ENCODE data around the gene CCDC136.
A peak's percentile ranks its signal among the peaks of the same experiment; 100 is the strongest.

Gene CCDC136

DNA sequence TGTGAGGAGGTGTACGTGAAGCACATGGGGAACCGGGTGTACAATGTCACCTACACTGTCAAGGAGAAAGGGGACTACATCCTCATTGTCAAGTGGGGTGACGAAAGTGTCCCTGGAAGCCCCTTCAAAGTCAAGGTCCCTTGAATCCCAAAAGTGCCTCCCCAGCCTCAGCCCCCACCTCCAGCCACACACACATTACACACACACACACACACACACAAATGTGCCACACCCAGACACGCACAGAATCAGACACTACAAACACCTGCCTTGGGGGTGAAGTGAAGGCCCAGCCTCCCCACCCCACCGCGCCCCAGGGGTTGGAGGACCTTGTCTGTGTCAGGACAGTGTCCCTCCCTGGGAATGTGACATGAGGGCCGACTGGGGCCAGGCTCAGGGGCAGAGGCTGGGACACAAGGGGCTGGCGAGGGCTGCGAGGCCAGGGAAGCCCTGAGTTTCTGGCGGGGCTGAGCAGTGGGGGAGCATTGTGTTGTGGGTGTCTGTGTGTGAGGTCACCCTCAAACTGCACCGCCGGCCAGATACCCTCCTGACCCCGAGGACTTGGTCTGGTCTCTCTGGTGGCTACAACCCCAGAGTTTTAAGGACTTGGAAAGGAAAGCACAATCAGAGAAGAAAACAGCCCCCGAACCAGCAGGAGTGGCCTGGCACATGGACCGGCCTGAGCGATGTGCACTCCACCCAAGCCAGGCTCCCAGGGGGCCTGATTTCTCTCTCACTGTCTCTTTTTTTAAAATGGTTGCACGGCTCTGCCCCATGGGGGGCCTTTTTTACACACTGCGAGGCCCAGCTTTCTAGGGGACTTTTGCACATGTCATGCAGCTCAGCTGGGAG, 66.8 kb downstream of the CCDC136 start:
- no peaks in the 10 kb centered on the region for H3K9me3 ChIP-seq (ENCODE audit: insufficient read depth, low read depth, low read length)
- H3K4ac ChIP-seq (ENCODE audit: low read depth, low read length) = no peak overlapping the region
- peaks cover 49 to 50% of the 10 kb centered on the region in 2 experiments for H3K36me3 ChIP-seq (ENCODE audit: control insufficient read depth in 1 of 2, insufficient read depth in 2 of 2, low read length in 2 of 2)
- H4K91ac ChIP-seq (ENCODE audit: low read depth, low read length) = no peak overlapping the region
- no peak overlapping the region for H3K4me2 ChIP-seq (ENCODE audit: low read length)
- H3K14ac ChIP-seq (ENCODE audit: low read length) = no peak overlapping the region
- no peak overlapping the region for H3K9ac ChIP-seq (ENCODE audit: low read length)
- no peak overlapping the region for H4K12ac ChIP-seq (ENCODE audit: low read depth, low read length)
- no peak overlapping the region for H2BK5ac ChIP-seq (ENCODE audit: low read depth, low read length, poor library complexity)
- H2BK120ac ChIP-seq (ENCODE audit: insufficient read depth, low read length, poor library complexity) = no peak overlapping the region
- peaks cover 8% of the 10 kb centered on the region for H3K79me1 ChIP-seq (ENCODE audit: low read length)
- H3K18ac ChIP-seq (ENCODE audit: low read length) = no peak overlapping the region
- peaks cover 4% of the 10 kb centered on the region for H3K79me2 ChIP-seq (ENCODE audit: control insufficient read depth, insufficient read depth, low read length, poor library complexity)
- WGBS (ENCODE audit: extremely low coverage, insufficient coverage, insufficient read length) = no CpG with 5 or more reads among the region's 18 CpGs
- no peak overlapping the region for H4K8ac ChIP-seq (ENCODE audit: low read depth, low read length)
- no peak overlapping the region for H2AK5ac ChIP-seq (ENCODE audit: low read length)
- peaks cover 2 to 3% of the 10 kb centered on the region in 2 experiments for H3K4me1 ChIP-seq (ENCODE audit: control insufficient read depth in 1 of 2, insufficient read depth in 2 of 2, low read length in 2 of 2)
- H2BK12ac ChIP-seq (ENCODE audit: low read length) = no peak overlapping the region
- H3K4me3 ChIP-seq (ENCODE audit: low read depth, low read length) = no peak overlapping the region
- H3K23ac ChIP-seq (ENCODE audit: low read length) = no peak overlapping the region
- DNase-seq = no peak
- no peak overlapping the region for H3K27ac ChIP-seq (ENCODE audit: low read depth, low read length)
- no peak overlapping the region for H2AFZ ChIP-seq (ENCODE audit: insufficient read depth, low read length, poor library complexity)
- no peaks in the 10 kb centered on the region for H3K27me3 ChIP-seq (ENCODE audit: insufficient read depth, low read length)

DNA sequence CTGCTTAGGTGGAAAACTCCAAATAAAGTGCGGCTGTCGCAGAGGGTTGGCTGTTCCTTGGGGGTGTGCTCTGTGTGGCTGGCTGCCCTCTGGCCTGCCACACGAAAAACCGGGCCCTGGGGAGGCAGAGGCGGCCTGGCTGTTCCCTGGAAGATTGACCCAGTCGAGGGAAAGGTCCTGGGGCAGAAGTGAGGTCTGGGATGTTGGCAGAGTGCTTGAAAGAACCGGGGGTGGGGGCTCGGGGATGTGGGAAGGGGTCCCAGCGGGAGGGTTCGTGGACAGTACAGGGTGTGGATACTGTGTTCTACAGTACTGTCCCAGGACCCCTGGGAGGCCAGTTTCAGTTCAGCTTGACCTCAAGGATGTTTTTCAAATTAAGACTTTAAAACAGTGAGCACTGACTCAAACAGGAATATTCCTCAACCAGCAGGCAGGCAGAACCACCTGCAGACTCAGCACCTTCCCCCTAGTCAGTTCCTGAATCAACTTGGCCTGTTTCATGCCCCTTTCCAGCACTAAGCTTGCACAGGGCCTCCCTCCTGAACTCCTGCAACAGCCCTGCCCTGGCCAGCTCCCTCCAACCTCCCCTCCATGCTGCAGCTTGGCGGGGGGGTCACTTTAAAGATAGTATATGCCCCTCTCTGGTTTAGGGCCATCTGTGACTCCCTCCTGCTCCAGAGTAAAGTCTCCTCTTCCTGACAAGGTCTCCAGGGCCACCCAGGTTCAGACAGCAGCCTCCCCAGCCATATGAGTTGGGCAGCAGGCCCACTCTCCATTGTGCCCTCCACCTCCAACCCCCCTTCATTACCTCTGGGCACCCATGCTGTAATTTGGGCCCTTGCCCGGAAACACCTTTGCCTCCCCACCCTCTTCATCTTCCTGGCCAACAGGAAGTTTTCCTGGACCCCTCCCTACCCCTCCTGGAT, 67.7 kb downstream of the CCDC136 start:
- peaks cover 2 to 4% of the 10 kb centered on the region in 2 experiments for H3K4me1 ChIP-seq (ENCODE audit: control insufficient read depth in 1 of 2, insufficient read depth in 2 of 2, low read length in 2 of 2)
- H4K8ac ChIP-seq (ENCODE audit: low read depth, low read length) = no peak overlapping the region
- no peaks in the 10 kb centered on the region for H3K27me3 ChIP-seq (ENCODE audit: insufficient read depth, low read length)
- H3K36me3 ChIP-seq (ENCODE audit: control insufficient read depth in 1 of 2, insufficient read depth in 2 of 2, low read length in 2 of 2) = peaks cover 40 to 41% of the 10 kb centered on the region in 2 experiments
- H2BK5ac ChIP-seq (ENCODE audit: low read depth, low read length, poor library complexity) = no peak overlapping the region
- H3K23ac ChIP-seq (ENCODE audit: low read length) = no peak overlapping the region
- no peak overlapping the region for H3K4ac ChIP-seq (ENCODE audit: low read depth, low read length)
- H2AK5ac ChIP-seq (ENCODE audit: low read length) = no peak overlapping the region
- no peak overlapping the region for H4K12ac ChIP-seq (ENCODE audit: low read depth, low read length)
- no peak overlapping the region for H4K91ac ChIP-seq (ENCODE audit: low read depth, low read length)
- H3K79me2 ChIP-seq (ENCODE audit: control insufficient read depth, insufficient read depth, low read length, poor library complexity) = peaks cover 4% of the 10 kb centered on the region
- no peak overlapping the region for H2BK12ac ChIP-seq (ENCODE audit: low read length)
- no peak overlapping the region for H3K4me2 ChIP-seq (ENCODE audit: low read length)
- no peaks in the 10 kb centered on the region for H3K9me3 ChIP-seq (ENCODE audit: insufficient read depth, low read depth, low read length)
- no peak overlapping the region for H3K4me3 ChIP-seq (ENCODE audit: low read depth, low read length)
- H3K14ac ChIP-seq (ENCODE audit: low read length) = no peak overlapping the region
- no peak for DNase-seq
- no peak overlapping the region for H2BK120ac ChIP-seq (ENCODE audit: insufficient read depth, low read length, poor library complexity)
- WGBS (ENCODE audit: extremely low coverage, insufficient coverage, insufficient read length) = no CpG with 5 or more reads among the region's 12 CpGs
- H3K18ac ChIP-seq (ENCODE audit: low read length) = no peak overlapping the region
- H2AFZ ChIP-seq (ENCODE audit: insufficient read depth, low read length, poor library complexity) = no peak overlapping the region
- H3K79me1 ChIP-seq (ENCODE audit: low read length) = peaks cover 8% of the 10 kb centered on the region
- H3K27ac ChIP-seq (ENCODE audit: low read depth, low read length) = no peak overlapping the region
- no peak overlapping the region for H3K9ac ChIP-seq (ENCODE audit: low read length)

DNA sequence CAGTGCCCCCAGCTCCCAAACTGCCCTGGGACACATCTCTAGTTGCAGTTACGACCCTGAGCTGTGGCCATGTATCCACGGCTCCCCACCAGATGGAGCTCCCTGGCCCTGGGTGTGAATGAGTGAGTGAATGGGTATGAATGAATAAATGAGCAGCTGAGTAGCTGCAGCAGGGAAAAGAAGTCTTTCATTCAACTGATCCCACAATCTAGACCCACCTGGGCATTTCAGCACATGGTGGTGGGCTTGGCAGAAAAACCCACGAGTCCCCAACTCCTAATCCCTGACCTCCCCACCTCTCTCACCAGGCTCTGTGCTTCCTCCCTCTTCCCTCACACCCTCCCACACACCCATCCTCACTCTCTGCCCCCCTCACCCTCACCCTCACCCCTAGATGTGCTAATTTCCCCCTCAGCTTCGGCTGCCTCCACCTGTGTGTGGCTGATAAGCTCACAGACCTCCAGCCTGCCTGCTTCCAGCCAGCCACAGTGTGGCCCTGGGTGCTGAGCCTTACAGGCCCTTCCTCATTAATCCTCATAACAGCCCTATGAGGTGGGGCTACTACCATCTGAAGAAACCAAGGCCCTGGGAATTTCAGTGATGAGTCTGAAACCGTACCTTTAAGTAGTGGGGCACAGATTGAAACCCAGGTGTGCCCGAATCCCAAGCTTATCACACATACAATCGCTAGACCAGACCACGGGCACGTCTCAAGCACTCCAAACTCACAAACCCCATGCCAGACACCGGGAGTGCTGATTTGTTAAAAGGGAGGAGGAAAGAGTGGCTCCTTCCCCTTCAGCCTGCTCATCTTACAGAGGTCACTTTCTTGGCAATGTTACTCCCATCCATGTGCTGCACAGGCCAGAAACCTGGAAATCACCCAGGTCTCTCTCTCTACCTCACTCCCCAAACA, 68.6 kb downstream of the CCDC136 start:
- DNase-seq = no peak
- H3K36me3 ChIP-seq (ENCODE audit: control insufficient read depth in 1 of 2, insufficient read depth in 2 of 2, low read length in 2 of 2) = peaks cover 37 to 38% of the 10 kb centered on the region in 2 experiments
- no peak overlapping the region for H2AK5ac ChIP-seq (ENCODE audit: low read length)
- H3K18ac ChIP-seq (ENCODE audit: low read length) = no peak overlapping the region
- no peaks in the 10 kb centered on the region for H3K27me3 ChIP-seq (ENCODE audit: insufficient read depth, low read length)
- H4K91ac ChIP-seq (ENCODE audit: low read depth, low read length) = no peak overlapping the region
- no peak overlapping the region for H3K14ac ChIP-seq (ENCODE audit: low read length)
- H3K9me3 ChIP-seq (ENCODE audit: insufficient read depth, low read depth, low read length) = no peaks in the 10 kb centered on the region
- H3K9ac ChIP-seq (ENCODE audit: low read length) = no peak overlapping the region
- no peak overlapping the region for H2AFZ ChIP-seq (ENCODE audit: insufficient read depth, low read length, poor library complexity)
- no peak overlapping the region for H4K8ac ChIP-seq (ENCODE audit: low read depth, low read length)
- H3K4ac ChIP-seq (ENCODE audit: low read depth, low read length) = no peak overlapping the region
- peaks cover 4% of the 10 kb centered on the region for H3K79me2 ChIP-seq (ENCODE audit: control insufficient read depth, insufficient read depth, low read length, poor library complexity)
- peak overlapping the region; percentile 21 for H3K4me3 ChIP-seq (ENCODE audit: low read depth, low read length)
- no peak overlapping the region for H3K23ac ChIP-seq (ENCODE audit: low read length)
- peaks cover 2 to 4% of the 10 kb centered on the region in 2 experiments for H3K4me1 ChIP-seq (ENCODE audit: control insufficient read depth in 1 of 2, insufficient read depth in 2 of 2, low read length in 2 of 2)
- peaks cover 8% of the 10 kb centered on the region for H3K79me1 ChIP-seq (ENCODE audit: low read length)
- H2BK120ac ChIP-seq (ENCODE audit: insufficient read depth, low read length, poor library complexity) = no peak overlapping the region
- H2BK12ac ChIP-seq (ENCODE audit: low read length) = no peak overlapping the region
- no peak overlapping the region for H3K4me2 ChIP-seq (ENCODE audit: low read length)
- no peak overlapping the region for H4K12ac ChIP-seq (ENCODE audit: low read depth, low read length)
- no CpG with 5 or more reads among the region's 10 CpGs for WGBS (ENCODE audit: extremely low coverage, insufficient coverage, insufficient read length)
- H3K27ac ChIP-seq (ENCODE audit: low read depth, low read length) = no peak overlapping the region
- no peak overlapping the region for H2BK5ac ChIP-seq (ENCODE audit: low read depth, low read length, poor library complexity)

Data from trophoblast cell (in vitro differentiated cells and primary cell).